Dendritic cell treated with granulocyte-macrophage colony-stimulating factor and Interleukin-4, amounts not matched to agents 40 ng/mL and 50 ng/mL, for 4 days (primary cell): ENCODE results near the gene SQOR.

ENCODE experiments used
- H3K27ac Mint-ChIP-seq: one replicate; pipeline ENCODE4 v1.8.0; 2022; ENCODE audit warnings: mild to moderate bottlenecking, mixed read lengths
- H3K27me3 Mint-ChIP-seq: one replicate; pipeline ENCODE4 v1.8.0; 2022; ENCODE audit warnings: mild to moderate bottlenecking, mixed read lengths
- H3K36me3 Mint-ChIP-seq: one replicate; pipeline ENCODE4 v1.8.0; 2022; ENCODE audit warnings: low read depth, mixed read lengths
- H3K4me1 Mint-ChIP-seq: one replicate; pipeline ENCODE4 v1.8.0; 2022; ENCODE audit warnings: low read depth, mixed read lengths
- H3K4me3 Mint-ChIP-seq: one replicate; pipeline ENCODE4 v1.8.0; 2022; ENCODE audit warnings: mild to moderate bottlenecking, moderate library complexity, mixed read lengths
- H3K9me3 Mint-ChIP-seq: one replicate; pipeline ENCODE4 v1.8.0; 2022; ENCODE audit warnings: mixed read lengths
- intact Hi-C: fragments of 100-400 bp; cut with micrococcal nuclease; formaldehyde crosslinking; loops from one replicate; pipeline ENCODE4 v1.15.0; 2022

SQOR gene

DNA sequence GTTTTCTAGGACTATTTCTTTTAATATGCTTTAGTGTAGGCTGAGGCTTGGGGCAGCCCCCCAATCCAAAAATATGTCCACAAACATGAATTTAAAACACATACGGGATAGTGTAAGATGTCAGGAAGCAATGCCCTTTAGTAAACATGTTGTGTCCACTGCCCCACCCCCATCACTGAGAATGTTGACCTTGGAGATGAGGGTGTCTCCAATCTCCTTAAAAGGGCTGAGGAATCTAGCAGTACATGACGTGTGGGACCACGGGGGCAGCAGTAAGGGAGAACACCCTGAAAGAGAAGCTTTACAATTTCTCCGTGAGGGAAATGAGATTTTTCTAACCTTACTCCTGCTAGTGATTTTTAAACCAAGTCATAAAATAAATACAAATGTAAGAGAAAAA is 84.7 kb downstream of the SQOR start:
- H3K4me1 Mint-ChIP-seq, result no peaks in the 10 kb centered on the region
- peaks cover 25% of the 10 kb centered on the region for H3K27me3 Mint-ChIP-seq
- H3K4me3 Mint-ChIP-seq, result no peak overlapping the region
- H3K27ac Mint-ChIP-seq, result no peak overlapping the region
- intact Hi-C loops, result no loop called here
- H3K9me3 Mint-ChIP-seq, result no peaks in the 10 kb centered on the region
- H3K36me3 Mint-ChIP-seq, result no peaks in the 10 kb centered on the region

DNA sequence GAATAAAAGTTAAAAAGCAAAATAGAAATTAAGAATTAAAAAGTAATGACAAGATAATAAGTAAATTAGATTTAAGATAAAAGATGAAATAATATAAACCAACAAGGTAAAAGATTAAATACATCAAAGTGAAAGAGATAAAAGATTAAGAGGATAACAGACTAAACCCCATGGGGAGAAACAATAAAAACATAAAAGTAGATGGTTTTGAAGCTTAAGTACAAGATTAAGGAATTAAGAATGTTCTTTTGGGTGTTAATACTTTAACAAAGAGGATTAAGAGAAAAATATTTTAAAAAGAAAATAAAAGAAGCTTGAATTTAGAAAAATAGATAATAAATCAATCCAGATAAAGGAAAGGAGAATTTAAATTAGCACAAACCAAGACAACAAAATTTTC is 85.4 kb downstream of the SQOR start:
- H3K9me3 Mint-ChIP-seq, result no peaks in the 10 kb centered on the region
- H3K4me1 Mint-ChIP-seq, result no peaks in the 10 kb centered on the region
- intact Hi-C loops, result no loop called here
- no peak overlapping the region for H3K27ac Mint-ChIP-seq
- H3K4me3 Mint-ChIP-seq, result no peak overlapping the region
- H3K36me3 Mint-ChIP-seq, result no peaks in the 10 kb centered on the region
- H3K27me3 Mint-ChIP-seq, result peaks cover 26% of the 10 kb centered on the region

DNA sequence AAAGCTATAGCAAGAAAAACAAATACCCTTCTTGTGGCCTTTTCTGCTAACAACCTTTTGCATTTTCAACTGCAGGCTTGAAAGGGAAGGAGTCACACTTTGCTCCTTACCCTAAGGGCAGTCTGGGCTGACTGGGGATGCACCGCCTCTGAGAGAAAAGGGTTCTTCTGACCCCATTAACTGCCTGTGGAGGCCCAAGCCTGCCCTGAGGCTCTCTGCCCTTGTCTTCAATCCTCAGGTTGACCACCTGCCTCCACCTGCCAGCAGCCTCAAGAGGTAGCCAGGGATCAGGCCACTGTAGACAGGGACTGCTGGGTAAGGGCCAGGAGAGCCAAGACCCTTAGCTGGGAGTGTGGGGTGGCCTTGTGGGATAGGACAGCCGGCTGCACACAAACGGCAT is 93.8 kb downstream of the SQOR start:
- intact Hi-C loops, result no loop called here
- Mint-ChIP-seq H3K9me3 (no peaks in the 10 kb centered on the region), H3K4me3 (no peak overlapping the region), H3K27ac (no peak overlapping the region), H3K27me3 (peaks cover 22% of the 10 kb centered on the region), H3K4me1 (no peaks in the 10 kb centered on the region), H3K36me3 (no peaks in the 10 kb centered on the region)

DNA sequence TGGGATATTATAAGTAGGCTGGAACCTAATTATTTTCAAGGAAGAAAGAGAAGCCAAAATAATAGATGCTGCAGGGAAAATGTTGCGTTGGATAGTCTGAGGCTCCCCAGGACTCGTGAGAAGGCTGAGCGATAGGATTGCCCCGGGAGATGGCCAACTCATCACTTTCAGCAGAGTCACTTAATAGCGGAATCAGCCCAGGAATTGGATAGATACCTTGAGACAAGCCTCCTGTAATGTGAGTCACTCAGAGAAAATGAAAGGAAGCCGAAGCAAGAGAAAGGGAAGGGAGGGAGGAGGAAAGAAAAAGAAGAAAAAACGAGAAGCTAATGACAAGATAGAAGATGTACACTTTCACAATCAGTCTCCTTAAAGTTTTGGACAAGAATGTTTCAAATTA is 94.3 kb downstream of the SQOR start:
- Mint-ChIP-seq H3K27ac (no peak overlapping the region), H3K27me3 (peaks cover 22% of the 10 kb centered on the region), H3K4me1 (no peaks in the 10 kb centered on the region), H3K36me3 (no peaks in the 10 kb centered on the region), H3K4me3 (no peak overlapping the region), H3K9me3 (no peaks in the 10 kb centered on the region)
- intact Hi-C loops, result no loop called here

DNA sequence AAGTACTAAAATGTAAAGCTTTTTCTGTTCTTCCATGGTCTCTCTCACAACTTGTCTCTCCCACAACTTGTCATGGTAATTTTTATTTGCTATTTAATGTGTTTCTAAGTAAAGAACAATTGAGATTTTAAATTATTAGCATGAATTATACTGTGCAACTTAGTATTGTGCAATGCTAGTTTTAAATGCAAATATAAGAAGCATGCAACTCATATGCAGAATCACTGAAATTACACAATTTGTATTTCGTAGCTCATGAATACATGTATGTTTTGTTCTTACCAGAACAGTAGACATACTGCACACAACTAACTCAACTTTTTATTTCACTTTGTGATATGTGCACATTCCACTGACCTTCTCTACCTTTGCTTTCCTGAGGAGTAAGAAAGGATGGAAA is 96.5 kb downstream of the SQOR start:
- intact Hi-C loops, result no loop called here
- Mint-ChIP-seq H3K4me1 (no peaks in the 10 kb centered on the region), H3K36me3 (no peaks in the 10 kb centered on the region), H3K27me3 (peaks cover 18% of the 10 kb centered on the region), H3K4me3 (no peak overlapping the region), H3K27ac (no peak overlapping the region), H3K9me3 (no peaks in the 10 kb centered on the region)

DNA sequence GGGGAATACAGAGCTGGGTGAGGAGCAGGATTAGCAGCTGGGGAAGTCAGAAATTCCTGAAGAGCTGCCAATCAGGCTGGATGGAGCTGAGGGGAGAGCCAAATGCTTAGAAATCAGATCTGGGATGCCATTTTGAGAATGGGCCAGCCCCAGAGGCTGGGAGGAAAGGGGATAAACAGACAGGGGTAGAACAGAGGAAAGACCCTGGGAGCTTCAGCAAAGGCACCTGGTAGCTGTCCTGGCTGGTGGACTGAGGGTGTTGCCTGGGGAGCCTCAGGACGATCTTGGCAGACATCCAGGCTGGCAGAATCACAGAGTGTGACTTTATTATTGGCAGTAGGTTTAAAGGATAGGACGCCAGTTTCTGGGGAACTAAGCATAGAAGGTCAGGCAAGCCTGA is 97.8 kb downstream of the SQOR start:
- no peak overlapping the region for H3K27ac Mint-ChIP-seq
- H3K27me3 Mint-ChIP-seq, result peaks cover 18% of the 10 kb centered on the region

DNA sequence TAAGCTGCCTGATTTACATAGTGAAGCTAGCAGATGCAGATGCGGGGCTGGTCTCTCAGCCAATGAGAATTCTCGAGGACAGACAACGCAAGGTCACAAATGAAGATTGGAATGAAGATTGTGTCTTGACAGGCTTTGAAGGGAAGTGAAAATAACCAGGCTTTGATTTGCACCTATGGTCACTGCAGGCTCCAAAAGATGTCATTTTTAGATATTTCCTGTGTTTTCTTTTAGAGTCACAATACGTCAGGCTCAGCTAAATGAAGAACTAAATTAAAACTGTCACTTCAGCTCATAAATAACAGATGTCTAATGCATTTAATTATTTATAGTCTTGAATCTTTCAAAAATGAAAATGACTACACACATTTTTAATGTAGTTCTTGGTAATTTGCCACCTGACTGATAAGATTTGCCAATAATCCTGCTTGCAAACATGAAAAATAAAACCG is 99.5 kb downstream of the SQOR start:
- Mint-ChIP-seq H3K9me3 (no peaks in the 10 kb centered on the region), H3K4me3 (no peak overlapping the region), H3K27ac (no peak overlapping the region), H3K36me3 (no peaks in the 10 kb centered on the region), H3K27me3 (peaks cover 18% of the 10 kb centered on the region), H3K4me1 (no peaks in the 10 kb centered on the region)
- intact Hi-C loops, result no loop called here

More for the DNA sequence above, 97.8 kb downstream of the SQOR start:
- H3K4me3 Mint-ChIP-seq, result no peak overlapping the region
- no peaks in the 10 kb centered on the region for H3K4me1 Mint-ChIP-seq
- H3K36me3 Mint-ChIP-seq, result no peaks in the 10 kb centered on the region
- no peaks in the 10 kb centered on the region for H3K9me3 Mint-ChIP-seq
- intact Hi-C loops, result no loop called here
